GM21619 (cell line): Measurements from ENCODE around the gene CAPN8.

Source experiments
- ATAC-seq: cut with Tn5 transposase; IDR thresholded peaks from one replicate; pipeline ENCODE4 v1.9.1; 2021; ENCODE audit not compliant: unreplicated experiment

The CAPN8 gene

GRCh38 chr1:223665592-223666312, at the start of gene CAPN8:
Gene CAPN8 (minus strand): TSS chr1:223665701. CDS start chr1:223665646, 55 bp downstream.
- ATAC-seq, result no peak

GRCh38 chr1:223714849-223715603, 49.5 kb upstream of the CAPN8 start:
- ATAC-seq, result no peak

- no peak for ATAC-seq
Observed at GRCh38 chr1:223714421-223714724, 48.9 kb upstream of the CAPN8 start.

GRCh38 chr1:223713546-223714420, 48.3 kb upstream of the CAPN8 start:
- no peak for ATAC-seq

- ATAC-seq, result peak; percentile 32
Observed at GRCh38 chr1:223712850-223713474, 47.5 kb upstream of the CAPN8 start.

- peak; percentile 57 for ATAC-seq
Observed at GRCh38 chr1:223712194-223712849, 46.8 kb upstream of the CAPN8 start, which contains the start of gene CAPN2. Gene CAPN2 (plus strand): TSS chr1:223712539. CDS start chr1:223712641, 102 bp downstream.

- peak; percentile 3 for ATAC-seq
Observed at GRCh38 chr1:223711747-223712193, 46.3 kb upstream of the CAPN8 start.

- no peak for ATAC-seq
Observed at GRCh38 chr1:223711173-223711572, 45.7 kb upstream of the CAPN8 start.

- ATAC-seq, result no peak
Observed at GRCh38 chr1:223710179-223711133, 45.0 kb upstream of the CAPN8 start.

GRCh38 chr1:223709598-223709997, 44.1 kb upstream of the CAPN8 start:
- ATAC-seq, result no peak

- ATAC-seq, result no peak
Observed at GRCh38 chr1:223708651-223709268, 43.3 kb upstream of the CAPN8 start.

GRCh38 chr1:223708001-223708359, 42.5 kb upstream of the CAPN8 start:
- no peak for ATAC-seq

- ATAC-seq, result no peak
Observed at GRCh38 chr1:223707256-223708000, 41.9 kb upstream of the CAPN8 start.

- no peak for ATAC-seq
Observed at GRCh38 chr1:223706077-223706973, 40.8 kb upstream of the CAPN8 start.

GRCh38 chr1:223704921-223705878, 39.7 kb upstream of the CAPN8 start:
- no peak for ATAC-seq

- no peak for ATAC-seq
Observed at GRCh38 chr1:223703668-223704013, 38.1 kb upstream of the CAPN8 start.
